ENCODE results near the gene CNTNAP5. TPM values are rescaled to one million over a fixed set of nuclear protein-coding genes. Genes with fewer than 3 reads are reported as not detected.

The CNTNAP5 gene
- total and polyA plus RNA-seq, 4 donors, result not detected

- H3K4me3 ChIP-seq (ENCODE audit: low read depth in 1 of 3, low read length in 3 of 3), result no peak overlapping the region
- H3K36me3 ChIP-seq (ENCODE audit: control insufficient read depth in 4 of 4, insufficient read depth in 3 of 4, low read depth in 1 of 4, low read length in 3 of 4), result no peaks in the 10 kb centered on the region
- H3K27me3 ChIP-seq (ENCODE audit: control insufficient read depth in 4 of 4, insufficient read depth in 4 of 4, low read length in 3 of 4), result peaks cover 0 to 3% (median 0%) of the 10 kb centered on the region in 4 donors
- no peak overlapping the region for H3K9ac ChIP-seq (ENCODE audit: low read depth in 1 of 2, low read length in 2 of 2)
- no peak overlapping the region for H3K27ac ChIP-seq (ENCODE audit: low read depth in 1 of 2, low read length in 2 of 2)
- H3K9me3 ChIP-seq (ENCODE audit: control insufficient read depth in 4 of 4, low read length in 3 of 4), result peaks cover 0 to 3% (median 0%) of the 10 kb centered on the region in 4 donors
- no peak for DNase-seq (ENCODE audit: low spot score)
- TF ChIP-seq YY1 (IDR thresholded peaks at IDR 0.05) (no peak), CTCF (IDR thresholded peaks at IDR 0.05; ENCODE audit: low read depth, low read length, missing input control) (no peak), FOXA1 (IDR thresholded peaks at IDR 0.05) (no peak), HNF4G (IDR thresholded peaks at IDR 0.05) (no peak), ZBTB33 (IDR thresholded peaks at IDR 0.05) (no peak), ATF3 (IDR thresholded peaks at IDR 0.05) (no peak), RXRA (IDR thresholded peaks at IDR 0.05) (no peak)
- peaks cover 0 to 2% (median 0%) of the 10 kb centered on the region in 4 donors for H3K4me1 ChIP-seq (ENCODE audit: control insufficient read depth in 4 of 4, insufficient read depth in 4 of 4, low read length in 3 of 4)
- WGBS, result 87% methylated on average over 1 of the region's 1 CpG
Measured at GRCh38 chr2:124652099-124652498, 627.0 kb downstream of the CNTNAP5 start.

- TF ChIP-seq MAX (IDR thresholded peaks at IDR 0.05), result no peak
- no peak for TF ChIP-seq JUND (IDR thresholded peaks at IDR 0.05)
- no peak for TF ChIP-seq RAD21 (IDR thresholded peaks at IDR 0.05)
- TF ChIP-seq RXRA (IDR thresholded peaks at IDR 0.05), result no peak
- TF ChIP-seq NR2F2 (IDR thresholded peaks at IDR 0.05), result no peak
- TF ChIP-seq EGR1 (IDR thresholded peaks at IDR 0.05; ENCODE audit: low read depth in 2 of 2), result no peak
- Histone ChIP-seq H3K36me3 (ENCODE audit: control insufficient read depth in 4 of 4, insufficient read depth in 3 of 4, low read depth in 1 of 4, low read length in 3 of 4) (no peaks in the 10 kb centered on the region), H3K4me3 (ENCODE audit: low read depth in 1 of 3, low read length in 3 of 3) (no peak overlapping the region), H3K9me3 (ENCODE audit: control insufficient read depth in 4 of 4, low read length in 3 of 4) (peaks cover 0 to 3% (median 0%) of the 10 kb centered on the region in 4 donors), H3K27ac (ENCODE audit: low read depth in 1 of 2, low read length in 2 of 2) (no peak overlapping the region), H3K27me3 (ENCODE audit: control insufficient read depth in 4 of 4, insufficient read depth in 4 of 4, low read length in 3 of 4) (peaks cover 0 to 3% (median 0%) of the 10 kb centered on the region in 4 donors), H3K9ac (ENCODE audit: low read depth in 1 of 2, low read length in 2 of 2) (no peak overlapping the region), H3K4me1 (ENCODE audit: control insufficient read depth in 4 of 4, insufficient read depth in 4 of 4, low read length in 3 of 4) (no peaks in the 10 kb centered on the region)
- DNase-seq (ENCODE audit: low spot score), result no peak
- WGBS, result 67% methylated on average over 3 of the region's 3 CpGs
Measured at GRCh38 chr2:124658373-124658772, 633.3 kb downstream of the CNTNAP5 start.

- Histone ChIP-seq H3K9ac (ENCODE audit: low read depth in 1 of 2, low read length in 2 of 2) (no peak overlapping the region), H3K9me3 (ENCODE audit: control insufficient read depth in 4 of 4, low read length in 3 of 4) (no peaks in the 10 kb centered on the region), H3K4me3 (ENCODE audit: low read depth in 1 of 3, low read length in 3 of 3) (no peak overlapping the region), H3K27me3 (ENCODE audit: control insufficient read depth in 4 of 4, insufficient read depth in 4 of 4, low read length in 3 of 4) (no peaks in the 10 kb centered on the region), H3K27ac (ENCODE audit: low read depth in 1 of 2, low read length in 2 of 2) (no peak overlapping the region), H3K4me1 (ENCODE audit: control insufficient read depth in 4 of 4, insufficient read depth in 4 of 4, low read length in 3 of 4) (no peaks in the 10 kb centered on the region), H3K36me3 (ENCODE audit: control insufficient read depth in 4 of 4, insufficient read depth in 3 of 4, low read depth in 1 of 4, low read length in 3 of 4) (no peaks in the 10 kb centered on the region)
- no peak for DNase-seq (ENCODE audit: low spot score)
- TF ChIP-seq HNF4G (IDR thresholded peaks at IDR 0.05), result no peak
- no peak for TF ChIP-seq RXRA (IDR thresholded peaks at IDR 0.05)
- no peak for TF ChIP-seq JUND (IDR thresholded peaks at IDR 0.05)
- no peak for TF ChIP-seq ZBTB33 (IDR thresholded peaks at IDR 0.05)
- no peak for TF ChIP-seq FOXA2 (IDR thresholded peaks at IDR 0.05)
- TF ChIP-seq EGR1 (IDR thresholded peaks at IDR 0.05; ENCODE audit: low read depth in 2 of 2), result no peak
- TF ChIP-seq REST (IDR thresholded peaks at IDR 0.05), result no peak
- TF ChIP-seq SP1 (IDR thresholded peaks at IDR 0.05), result no peak
- no peak for TF ChIP-seq HNF4A (conservative IDR thresholded peaks at IDR 0.05)
- no peak for TF ChIP-seq FOXA1 (IDR thresholded peaks at IDR 0.05)
- no peak for TF ChIP-seq ATF3 (IDR thresholded peaks at IDR 0.05)
- no peak for TF ChIP-seq MAX (IDR thresholded peaks at IDR 0.05)
- TF ChIP-seq RAD21 (IDR thresholded peaks at IDR 0.05), result no peak
- no peak for TF ChIP-seq YY1 (IDR thresholded peaks at IDR 0.05)
- TF ChIP-seq GABPA (IDR thresholded peaks at IDR 0.05 in 1 of 2, conservative IDR thresholded peaks at IDR 0.05 in 1 of 2), result no peak
- no peak for TF ChIP-seq NR2F2 (IDR thresholded peaks at IDR 0.05)
Measured at GRCh38 chr2:124661558-124661957, 636.5 kb downstream of the CNTNAP5 start.
